Ecto neural progenitor cell (in vitro differentiated cells): ENCODE data around the gene TRIM9.
"Not testable (repeated sequence)": the region's sequence is repeated elsewhere in the genome, so short reads cannot be mapped to it uniquely, and the experiment has no call there.

Experiments used
- DNase-seq: peaks from one replicate; pipeline ENCODE4 v3.0.0-alpha.2; 2018; ENCODE audit warnings: low spot score

TRIM9 gene

DNA sequence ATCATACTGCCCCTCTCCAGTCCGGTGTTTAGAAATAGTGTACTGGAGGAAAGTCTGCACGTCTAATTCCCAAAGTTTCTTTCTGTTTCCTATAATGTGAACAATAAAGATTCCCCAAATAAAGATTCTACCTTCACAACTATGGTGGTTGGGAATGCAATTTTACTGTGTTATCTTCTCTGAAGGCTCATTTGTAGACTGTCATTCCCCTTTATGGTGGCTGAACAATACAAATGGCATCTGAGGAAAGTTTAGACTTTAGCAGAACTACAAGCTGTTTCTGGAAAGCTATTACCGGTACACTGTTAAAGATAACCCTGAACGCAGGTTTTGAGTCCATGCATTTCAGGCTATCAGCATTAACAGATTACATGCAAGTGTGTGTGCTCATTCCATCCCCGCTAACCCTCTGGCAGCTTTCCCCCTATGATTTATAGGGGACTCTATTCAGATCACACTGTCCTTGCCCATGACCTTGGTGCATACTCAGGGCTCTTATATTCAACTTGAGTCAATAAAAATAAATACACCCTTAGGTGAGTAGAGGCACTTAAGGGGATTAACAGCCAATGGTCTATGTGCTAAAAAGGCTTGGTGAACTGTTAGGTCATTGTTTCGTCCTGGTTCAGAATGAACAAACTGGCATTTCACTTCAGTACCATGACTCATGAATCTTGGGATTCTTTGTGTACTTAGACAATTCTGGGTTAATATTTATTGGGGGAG, 89.9 kb downstream of the TRIM9 start:
- DNase-seq = no peak

DNA sequence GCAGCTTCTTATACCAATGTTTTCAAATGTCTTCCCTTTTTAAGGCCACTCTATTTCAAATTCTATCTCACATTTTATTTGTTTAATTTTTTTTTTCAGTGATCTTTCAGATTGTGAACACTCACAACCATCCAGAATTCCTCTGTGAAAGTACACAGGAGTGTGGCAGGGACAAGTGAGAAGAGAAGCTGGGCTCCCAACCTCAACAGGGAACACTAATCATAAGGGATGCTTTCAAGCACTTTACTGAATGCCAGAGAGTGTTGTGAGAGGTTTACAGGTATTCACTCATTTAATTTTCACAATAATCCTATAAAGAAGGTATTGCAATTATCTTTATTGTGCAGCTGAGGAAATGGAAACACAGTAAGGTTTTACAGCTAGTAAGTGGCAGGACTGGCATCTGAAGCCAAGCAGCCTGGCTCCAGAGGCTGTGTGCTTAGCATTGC, 90.5 kb downstream of the TRIM9 start:
- DNase-seq = no peak

DNA sequence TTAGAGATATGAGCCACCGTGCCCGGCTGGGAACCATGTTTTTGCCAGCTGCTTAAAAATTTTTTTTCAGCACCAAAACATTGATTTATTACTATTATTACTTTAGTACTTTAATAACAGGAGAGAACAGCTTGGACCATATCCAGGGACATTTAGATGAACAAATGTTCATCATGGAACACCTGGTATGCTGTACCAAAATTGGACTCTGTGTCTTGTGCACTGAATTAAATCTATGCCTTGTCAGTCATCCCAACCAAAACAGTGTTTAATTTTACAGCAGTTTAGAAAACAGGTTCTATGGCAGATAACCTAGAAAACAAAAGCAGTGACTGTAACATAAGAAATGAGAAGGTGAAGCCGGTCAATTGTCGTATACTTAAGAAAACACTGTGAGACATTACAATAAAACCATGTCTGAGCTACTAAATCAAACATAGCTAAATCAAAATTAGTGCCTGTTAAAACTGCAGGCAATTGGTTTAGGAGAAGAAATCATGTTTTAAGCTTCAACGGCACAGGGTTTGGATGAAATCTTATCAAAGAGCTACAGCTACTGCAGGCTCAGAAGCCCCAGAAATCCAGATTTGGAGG, 92.4 kb downstream of the TRIM9 start:
- no peak for DNase-seq

DNA sequence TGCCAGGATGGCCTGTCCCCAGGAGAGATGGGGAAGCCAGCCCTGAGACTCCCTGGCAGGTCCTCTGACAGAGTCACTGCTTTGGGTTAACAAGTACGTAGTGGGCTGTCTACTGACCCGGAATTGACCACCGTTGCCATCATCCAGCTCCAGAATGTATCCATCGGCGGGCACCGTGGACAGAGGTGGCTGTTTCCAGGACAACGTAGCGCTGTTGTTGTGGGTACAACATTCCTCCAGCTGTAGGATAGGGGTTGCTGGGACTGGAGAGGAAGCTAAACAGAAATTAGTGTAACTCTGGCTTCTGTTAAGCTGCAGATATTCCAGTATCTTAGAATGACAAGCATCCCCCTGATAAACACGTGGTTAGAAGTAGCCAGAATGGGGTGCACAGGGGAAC, 94.3 kb downstream of the TRIM9 start:
- DNase-seq = no peak

DNA sequence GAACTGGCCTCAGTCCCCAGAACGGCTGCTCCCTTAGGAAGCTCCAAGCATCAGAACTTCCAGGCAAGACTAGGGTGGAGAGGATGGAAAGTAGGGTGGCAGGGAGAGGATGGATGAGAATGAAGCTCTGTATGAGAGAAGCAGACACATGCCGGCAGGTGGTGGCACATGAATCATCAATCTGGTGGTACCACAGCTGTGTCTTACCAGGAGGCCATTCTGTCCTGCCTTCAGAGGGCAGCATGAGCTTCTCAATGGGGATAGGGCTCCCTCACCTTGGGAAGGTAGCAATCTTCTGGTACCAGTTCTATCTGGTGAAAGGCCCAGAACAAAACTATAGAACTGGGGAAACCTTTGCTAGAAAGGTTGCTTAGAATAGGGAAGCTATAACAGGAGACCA, 95.2 kb downstream of the TRIM9 start:
- no peak for DNase-seq

DNA sequence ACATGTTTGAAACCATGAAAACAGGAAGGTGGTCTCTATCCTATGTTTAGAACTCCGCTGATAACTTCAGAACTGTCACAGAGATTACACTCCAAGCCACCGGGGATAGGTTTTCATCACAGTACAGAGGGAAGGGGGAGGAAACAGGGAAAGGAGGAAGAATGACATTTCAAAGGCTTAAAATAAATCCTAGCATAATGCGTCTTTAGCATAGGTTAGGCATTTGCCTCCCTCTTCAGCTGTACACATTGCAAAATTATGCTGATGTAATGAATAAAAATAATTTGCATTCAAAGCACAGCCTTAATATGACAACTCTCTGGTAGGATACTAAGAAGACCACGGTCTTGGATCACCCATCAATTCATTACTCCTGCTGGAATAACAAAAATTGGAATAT, 96.3 kb downstream of the TRIM9 start:
- no peak for DNase-seq

DNA sequence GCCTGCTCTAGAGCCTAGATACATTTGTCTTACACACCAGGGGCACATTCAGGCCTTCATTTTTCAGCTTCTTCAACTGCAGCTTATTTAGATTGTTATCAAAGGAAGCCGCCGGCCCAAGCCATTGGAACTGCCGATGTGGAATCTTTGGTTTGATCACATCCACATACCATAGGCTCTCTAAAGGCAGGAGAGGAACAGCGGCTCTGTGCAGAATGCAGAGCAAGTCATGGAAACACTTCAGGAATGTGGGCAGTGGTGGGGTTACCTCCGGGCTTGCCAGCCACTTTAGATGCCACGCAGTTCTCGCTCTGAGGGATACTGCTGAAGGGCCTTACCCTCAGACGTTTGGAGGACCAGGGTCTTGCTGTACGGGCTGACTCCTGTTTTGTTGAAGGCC, 97.2 kb downstream of the TRIM9 start:
- DNase-seq = no peak

DNA sequence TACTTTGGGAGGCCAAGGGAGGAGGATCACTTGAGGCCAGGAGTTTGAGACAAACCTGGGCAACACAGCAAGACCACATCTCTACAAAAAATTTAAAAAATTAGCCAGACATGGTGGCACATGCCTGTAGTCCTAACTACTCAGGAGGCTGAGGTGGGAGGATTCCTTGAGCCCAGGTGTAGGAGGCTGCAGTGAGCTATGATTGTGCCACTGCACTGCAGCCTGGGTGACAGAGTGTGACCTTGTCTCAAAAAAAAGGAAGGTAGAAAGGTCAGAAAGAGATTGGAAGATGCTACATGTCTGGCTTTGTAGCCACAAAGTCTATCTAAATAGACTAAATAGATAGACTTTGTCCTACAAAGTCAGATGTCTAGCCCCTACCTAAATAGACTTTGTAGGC, 100.7 kb downstream of the TRIM9 start:
- DNase-seq = not testable (repeated sequence)

DNA sequence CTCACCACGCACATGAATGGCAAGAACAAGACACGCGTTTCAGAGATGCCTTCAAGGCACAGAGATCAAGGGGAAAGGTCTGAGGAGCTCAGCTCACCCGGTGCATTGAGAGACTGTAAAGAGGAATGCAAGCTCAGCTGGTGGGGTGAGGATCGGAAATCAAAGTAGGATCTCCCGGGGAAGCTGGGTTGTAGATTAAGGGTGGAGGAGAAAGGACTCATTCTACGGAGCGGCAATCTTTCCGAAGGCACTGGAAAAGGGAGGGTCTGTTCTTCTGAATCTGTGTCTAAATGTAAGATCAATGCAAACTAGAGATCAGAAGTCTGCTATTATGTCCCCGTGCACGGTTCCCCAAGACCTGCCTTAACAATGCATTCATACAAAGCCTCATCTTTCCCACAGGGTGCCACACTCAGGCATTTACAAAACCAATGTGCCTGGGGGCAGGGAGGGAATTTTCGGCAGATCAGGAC, 109.0 kb downstream of the TRIM9 start:
- peak; percentile 53 for DNase-seq

DNA sequence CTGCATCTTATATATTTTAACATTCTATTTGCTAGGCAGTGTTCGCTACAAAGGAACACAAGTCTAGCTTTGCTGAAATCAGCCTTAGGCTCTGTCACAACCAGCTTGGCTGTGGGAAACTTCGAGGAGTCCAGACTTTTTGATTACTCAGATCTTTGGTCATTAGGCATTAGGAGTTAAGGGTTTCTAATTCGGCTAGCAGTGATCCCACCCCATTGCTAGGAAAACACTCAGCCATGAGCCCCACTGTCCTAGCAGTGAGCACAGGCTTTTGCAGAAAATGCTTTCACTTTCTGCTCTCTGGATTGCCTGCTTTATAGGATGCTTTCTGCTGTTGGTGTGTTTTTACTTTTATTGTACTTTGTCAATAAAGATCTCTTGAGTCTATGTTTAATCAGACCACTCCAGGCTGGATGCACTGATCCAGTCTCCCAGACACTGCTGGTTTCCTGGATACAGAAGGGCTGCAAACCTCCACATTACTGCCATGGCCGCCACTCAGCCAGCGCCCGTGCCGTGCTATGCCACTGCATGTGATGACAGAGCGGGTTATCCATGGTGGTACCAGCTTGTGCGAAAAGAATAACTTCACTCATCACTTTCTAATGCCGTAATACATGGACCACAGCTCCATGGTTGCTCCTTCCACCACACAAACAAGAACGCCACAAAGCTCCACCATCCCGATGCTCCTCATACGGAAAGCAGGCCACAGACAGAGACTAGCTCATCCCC, 109.6 kb downstream of the TRIM9 start:
- DNase-seq = no peak

DNA sequence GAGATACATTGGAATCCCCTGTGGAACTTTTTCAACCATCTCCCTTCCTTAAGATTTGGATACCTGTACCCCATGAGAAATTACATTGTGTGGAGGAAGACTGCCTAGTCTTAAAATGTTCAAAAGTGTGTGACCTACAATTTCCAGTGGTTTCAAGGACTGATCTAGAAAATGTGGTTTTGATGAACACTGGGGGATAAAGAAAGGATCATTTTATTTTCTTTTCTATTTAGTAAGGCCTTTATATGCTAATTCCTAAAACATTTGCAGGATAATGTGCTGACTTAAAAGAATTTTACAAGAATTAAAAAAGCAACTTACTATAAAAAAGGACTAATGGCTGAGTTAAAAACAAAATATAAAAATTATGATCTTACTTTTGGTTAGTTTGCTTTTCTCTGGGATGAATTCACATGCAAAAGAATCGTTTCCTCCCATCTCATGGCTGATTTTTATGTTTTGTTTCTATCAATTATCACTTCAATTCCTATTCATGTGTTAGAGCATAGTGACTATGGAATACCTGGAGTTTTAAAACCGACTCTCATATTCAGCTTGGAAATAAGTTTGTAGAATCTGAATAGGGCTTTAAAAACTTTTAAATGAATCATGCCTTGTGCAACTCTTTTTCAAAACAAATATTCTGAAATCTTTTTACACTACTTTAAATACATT, 110.7 kb downstream of the TRIM9 start:
- DNase-seq = no peak

DNA sequence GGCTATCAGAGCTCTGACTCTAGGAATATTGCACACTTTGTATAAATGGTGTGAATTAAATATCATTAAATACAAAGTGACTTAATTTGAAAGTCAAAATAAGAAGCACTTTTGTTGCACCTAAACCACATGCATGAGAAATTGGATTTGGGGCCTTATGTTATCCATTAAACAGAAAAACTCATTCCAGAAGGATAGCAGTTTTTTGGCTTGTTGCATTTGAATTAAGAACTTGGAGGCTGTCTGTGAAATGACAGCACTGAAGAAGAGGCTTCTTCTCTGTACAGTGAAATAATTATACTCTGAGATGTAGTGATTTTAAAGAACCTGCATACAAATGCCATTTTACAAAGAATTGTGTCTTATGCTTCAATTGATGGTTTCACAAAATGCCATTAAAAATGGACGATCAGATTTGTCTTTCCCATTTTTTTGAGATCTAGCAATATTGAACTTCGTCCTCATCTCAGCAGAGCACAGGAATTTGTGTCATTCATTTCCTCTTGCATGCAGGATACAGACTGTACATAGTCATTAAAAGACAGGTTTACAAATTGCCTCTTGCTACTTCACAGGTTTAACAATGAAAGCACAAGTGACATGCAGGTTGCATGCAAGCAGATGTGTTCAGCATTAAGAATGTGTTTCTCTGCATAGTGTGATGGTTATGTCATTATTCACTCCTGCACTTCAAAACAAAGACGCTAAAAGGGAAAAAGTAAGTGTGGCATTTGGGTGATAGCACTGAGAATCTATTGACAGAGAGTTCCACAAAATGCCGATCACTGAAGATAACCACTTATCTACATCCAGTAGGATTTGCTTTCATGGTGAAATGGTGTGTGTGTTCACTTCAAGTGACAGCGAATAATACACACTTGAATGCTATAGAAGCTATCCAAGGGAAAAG, 114.7 kb downstream of the TRIM9 start:
- no peak for DNase-seq

DNA sequence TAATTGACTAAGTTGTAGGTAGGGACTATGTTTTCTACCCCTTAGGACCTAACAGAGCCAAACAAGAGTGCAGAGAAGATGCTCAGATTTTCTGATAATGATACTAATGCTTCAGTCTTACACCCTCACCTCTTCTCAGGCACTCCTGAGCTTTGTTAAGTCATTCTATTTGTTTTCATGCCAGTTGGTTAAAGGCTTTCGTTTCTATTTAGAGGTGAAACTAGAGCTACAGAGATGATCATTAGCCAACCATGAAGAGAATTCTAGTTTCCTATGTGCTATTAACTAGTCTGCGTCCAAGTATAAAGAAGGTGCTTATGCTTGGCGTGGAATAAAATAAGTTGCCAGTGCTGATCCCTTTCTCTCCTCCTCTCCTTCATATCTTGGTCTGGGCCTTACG, 116.0 kb downstream of the TRIM9 start:
- DNase-seq = no peak

DNA sequence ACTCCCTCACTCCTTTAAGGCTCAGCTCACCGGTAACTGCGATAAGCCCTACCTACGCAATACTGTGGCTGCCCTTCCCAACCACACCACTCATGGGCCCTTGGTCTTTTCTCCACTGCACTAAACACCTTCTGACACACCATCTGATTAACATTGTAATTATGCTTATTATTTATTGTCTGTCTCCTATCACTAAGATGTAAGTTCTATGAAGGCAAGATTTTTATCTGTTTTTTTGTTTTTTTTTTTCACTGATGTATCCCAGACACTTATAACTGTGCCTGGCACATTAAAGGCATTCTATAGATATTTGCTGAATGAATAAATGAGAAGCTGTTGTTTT, 116.4 kb downstream of the TRIM9 start:
- no peak for DNase-seq

DNA sequence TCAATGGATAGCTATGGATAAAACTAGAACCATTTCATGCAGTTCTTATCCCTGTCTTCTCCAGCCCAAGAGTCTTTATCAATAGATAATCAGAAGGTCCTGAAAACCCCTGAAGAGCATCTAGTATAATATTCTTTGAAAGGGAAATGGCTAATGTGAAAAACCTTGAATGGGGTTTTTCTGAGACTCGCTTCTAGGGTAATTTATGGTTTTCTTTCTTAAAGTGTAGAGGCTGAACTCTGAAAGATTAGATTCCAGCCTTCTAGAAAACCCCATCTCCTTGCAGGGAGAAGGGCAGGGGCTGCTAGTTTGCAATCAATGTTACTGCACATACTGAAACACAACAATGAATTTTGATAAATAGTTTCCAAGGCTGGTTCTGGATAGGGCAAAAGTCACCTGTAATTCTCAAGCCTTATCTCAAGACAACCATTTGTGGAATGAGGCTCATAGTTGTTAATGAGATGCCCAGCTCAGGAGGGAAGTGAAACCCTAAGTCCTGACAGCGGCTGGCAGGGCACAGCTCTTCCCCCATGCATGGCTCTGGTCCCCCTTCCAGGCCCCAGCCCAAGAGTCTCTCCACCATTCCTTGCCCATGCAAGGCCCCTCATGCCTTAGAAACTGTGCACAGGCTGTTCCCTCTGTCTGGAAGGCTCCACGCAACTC, 116.9 kb downstream of the TRIM9 start:
- DNase-seq = no peak

DNA sequence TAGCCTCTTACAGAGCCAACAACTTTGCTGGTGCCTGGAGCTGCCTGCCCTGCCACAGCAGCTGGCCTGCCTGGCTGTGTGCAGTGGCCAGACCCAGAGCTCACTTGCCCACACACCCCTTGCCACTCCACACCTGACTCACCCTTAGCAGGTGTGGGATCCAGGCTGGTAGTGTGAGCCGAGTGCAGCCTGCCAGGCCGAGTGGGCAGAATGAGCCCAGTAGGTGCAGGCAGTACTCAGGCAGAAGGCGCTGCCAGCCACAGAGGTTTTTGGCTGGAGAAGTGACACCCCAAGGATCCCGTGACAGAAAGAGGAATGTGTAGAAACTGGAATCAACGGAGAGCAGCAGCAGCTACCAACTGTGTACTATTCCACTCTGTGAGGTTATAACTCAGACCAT, 120.8 kb downstream of the TRIM9 start:
- no peak for DNase-seq

DNA sequence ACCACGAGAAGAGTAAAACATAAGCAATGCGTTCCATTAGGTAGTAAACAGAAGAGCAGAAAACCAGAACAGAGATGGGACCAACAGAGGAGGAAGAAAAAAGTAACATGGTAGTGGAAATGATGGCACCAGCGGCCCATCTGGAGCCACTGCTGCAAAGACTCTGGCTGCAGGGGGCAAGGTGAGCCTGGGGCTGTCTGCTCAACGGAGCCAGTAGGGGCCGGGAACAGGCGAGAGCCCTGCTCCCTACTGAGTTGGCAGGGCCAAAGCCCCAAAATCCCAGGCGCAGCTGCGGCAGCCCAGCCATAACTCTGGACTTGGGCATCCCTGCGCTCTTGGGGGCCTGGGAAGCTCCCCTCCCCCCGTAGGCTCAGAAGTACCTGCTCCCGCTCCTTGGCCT, 122.2 kb downstream of the TRIM9 start:
- DNase-seq = no peak

DNA sequence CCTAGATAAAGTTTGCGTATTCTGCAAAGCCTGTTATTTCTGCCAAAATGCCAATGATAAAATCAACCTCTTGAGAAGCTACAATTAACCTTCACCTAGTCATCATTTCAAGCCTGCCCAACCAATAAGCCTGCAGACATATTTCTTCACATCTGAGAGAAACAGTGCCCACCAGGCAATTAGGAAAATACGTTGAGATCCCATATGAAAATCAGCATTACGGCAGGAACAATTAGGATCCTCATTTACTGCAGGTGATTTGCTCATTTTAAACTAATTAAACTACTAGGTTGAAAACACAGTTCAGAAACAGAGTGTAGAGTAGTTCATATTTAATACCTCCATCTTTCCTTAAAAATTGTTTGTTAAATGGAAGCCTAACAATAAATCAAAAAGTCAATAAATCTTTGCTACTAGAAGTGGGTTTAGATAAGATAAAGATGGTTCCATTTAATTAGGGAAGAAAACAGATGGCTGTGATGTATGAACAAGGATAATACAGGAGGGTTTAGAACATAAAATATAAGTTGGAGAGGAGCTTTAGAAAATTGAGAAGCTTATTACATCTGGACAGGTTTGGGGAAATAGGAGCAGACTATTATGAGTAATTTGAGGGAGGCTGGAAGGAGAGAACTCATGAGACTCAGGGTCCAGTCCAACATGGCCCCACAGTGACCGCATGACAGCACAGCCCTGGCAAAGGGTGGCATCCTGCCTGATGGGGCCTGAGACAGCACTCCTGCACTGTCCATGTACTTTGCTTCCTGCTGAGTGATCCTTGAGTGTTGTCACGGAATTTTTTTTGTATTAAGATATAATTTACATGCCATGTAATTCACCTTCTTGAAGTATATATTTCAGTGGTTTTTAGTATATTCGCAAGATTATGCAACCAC, 123.8 kb downstream of the TRIM9 start:
- no peak for DNase-seq

DNA sequence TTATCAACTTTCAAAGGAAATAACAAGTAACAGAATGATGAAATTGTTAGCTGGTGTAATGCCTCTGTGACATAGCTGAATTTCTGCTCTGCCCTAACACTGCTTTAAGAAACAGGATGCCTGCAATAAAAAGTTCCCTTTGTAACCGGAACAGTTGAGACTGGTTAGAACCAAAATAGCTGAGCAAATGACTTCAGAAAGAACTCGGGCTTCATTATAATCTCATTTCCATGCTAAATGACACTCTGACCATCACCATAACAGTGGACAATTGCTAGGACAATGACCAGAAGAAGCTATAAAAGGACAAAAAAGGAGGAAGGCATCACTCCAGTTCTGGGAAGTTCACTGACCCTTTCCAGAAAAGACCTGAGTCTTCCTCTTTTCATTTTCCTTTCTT, 127.1 kb downstream of the TRIM9 start:
- no peak for DNase-seq

DNA sequence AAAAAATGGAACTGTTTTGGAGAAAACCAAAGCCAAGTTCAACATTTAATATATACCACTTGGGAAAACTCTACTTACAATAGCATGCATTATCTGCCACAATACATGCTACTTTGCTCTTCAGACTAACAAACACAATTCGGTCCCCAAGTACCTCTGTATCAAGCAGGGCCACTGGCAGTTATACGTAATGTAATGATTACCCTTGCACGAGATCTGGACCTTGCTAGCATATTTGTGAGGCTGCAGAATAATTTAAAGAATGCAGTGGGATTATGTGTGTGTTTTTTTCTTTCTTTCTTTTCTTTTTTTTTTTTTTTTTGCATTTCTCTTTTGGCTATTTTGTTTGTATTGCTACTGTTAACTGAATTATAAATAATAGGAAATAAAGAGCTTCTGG, 127.8 kb downstream of the TRIM9 start:
- no peak for DNase-seq
